ENCODE results near the gene HEXD.

Gene HEXD

GRCh38 chr17:82384730-82385481 lies 33.2 kb upstream of the HEXD start:
- FAIRE-seq, result no peak
- DNase-seq (ENCODE audit: insufficient read length, low spot score), result no peak
- no peak for TF ChIP-seq CTCF (IDR thresholded peaks at IDR 0.05; ENCODE audit: insufficient read depth, missing control alignments)

- FAIRE-seq, result no peak
- no peak for DNase-seq (ENCODE audit: insufficient read length, low spot score)
Observed at GRCh38 chr17:82385559-82386254, 32.4 kb upstream of the HEXD start.

GRCh38 chr17:82386255-82386831 lies 31.8 kb upstream of the HEXD start:
- no peak for TF ChIP-seq CTCF (IDR thresholded peaks at IDR 0.05; ENCODE audit: insufficient read depth, missing control alignments)
- DNase-seq (ENCODE audit: insufficient read length, low spot score), result no peak
- FAIRE-seq, result no peak

More at GRCh38 chr17:82385559-82386254, 32.4 kb upstream of the HEXD start:
- no peak for TF ChIP-seq CTCF (IDR thresholded peaks at IDR 0.05; ENCODE audit: insufficient read depth, missing control alignments)

- DNase-seq (ENCODE audit: insufficient read length, low spot score) (no peak), FAIRE-seq (no peak)
- TF ChIP-seq CTCF (IDR thresholded peaks at IDR 0.05; ENCODE audit: insufficient read depth, missing control alignments), result no peak
Observed at GRCh38 chr17:82386881-82387704, 31.1 kb upstream of the HEXD start.

- TF ChIP-seq CTCF (IDR thresholded peaks at IDR 0.05; ENCODE audit: insufficient read depth, missing control alignments), result no peak
- DNase-seq (ENCODE audit: insufficient read length, low spot score), result no peak
- no peak for FAIRE-seq
Observed at GRCh38 chr17:82387705-82388106, 30.4 kb upstream of the HEXD start.

- TF ChIP-seq CTCF (IDR thresholded peaks at IDR 0.05; ENCODE audit: insufficient read depth, missing control alignments), result no peak
- FAIRE-seq, result no peak
- no peak for DNase-seq (ENCODE audit: insufficient read length, low spot score)
Observed at GRCh38 chr17:82388223-82388921, 29.8 kb upstream of the HEXD start.

Measured in D721Med (cell line).